ENCODE measurements around the gene PHLDB3. TPM values are rescaled to one million over a fixed set of nuclear protein-coding genes. Genes with fewer than 3 reads are reported as not detected.

The PHLDB3 gene
- total and polyA plus RNA-seq, 2 of the 13 experiments (the other 11 are each of a cell fraction or from before 2014, with no cell fraction given): 11.3 to 14.5 TPM

GRCh38 chr19:43532962-43533545, 28.5 kb upstream of the PHLDB3 start, which contains the start of gene ZNF575 (continued):
- no peak for TF ChIP-seq ZNF782 (CRISPR knock-in tag; IDR thresholded peaks at IDR 0.05; ENCODE audit: borderline replicate concordance)
- TF ChIP-seq, protein P1, sequence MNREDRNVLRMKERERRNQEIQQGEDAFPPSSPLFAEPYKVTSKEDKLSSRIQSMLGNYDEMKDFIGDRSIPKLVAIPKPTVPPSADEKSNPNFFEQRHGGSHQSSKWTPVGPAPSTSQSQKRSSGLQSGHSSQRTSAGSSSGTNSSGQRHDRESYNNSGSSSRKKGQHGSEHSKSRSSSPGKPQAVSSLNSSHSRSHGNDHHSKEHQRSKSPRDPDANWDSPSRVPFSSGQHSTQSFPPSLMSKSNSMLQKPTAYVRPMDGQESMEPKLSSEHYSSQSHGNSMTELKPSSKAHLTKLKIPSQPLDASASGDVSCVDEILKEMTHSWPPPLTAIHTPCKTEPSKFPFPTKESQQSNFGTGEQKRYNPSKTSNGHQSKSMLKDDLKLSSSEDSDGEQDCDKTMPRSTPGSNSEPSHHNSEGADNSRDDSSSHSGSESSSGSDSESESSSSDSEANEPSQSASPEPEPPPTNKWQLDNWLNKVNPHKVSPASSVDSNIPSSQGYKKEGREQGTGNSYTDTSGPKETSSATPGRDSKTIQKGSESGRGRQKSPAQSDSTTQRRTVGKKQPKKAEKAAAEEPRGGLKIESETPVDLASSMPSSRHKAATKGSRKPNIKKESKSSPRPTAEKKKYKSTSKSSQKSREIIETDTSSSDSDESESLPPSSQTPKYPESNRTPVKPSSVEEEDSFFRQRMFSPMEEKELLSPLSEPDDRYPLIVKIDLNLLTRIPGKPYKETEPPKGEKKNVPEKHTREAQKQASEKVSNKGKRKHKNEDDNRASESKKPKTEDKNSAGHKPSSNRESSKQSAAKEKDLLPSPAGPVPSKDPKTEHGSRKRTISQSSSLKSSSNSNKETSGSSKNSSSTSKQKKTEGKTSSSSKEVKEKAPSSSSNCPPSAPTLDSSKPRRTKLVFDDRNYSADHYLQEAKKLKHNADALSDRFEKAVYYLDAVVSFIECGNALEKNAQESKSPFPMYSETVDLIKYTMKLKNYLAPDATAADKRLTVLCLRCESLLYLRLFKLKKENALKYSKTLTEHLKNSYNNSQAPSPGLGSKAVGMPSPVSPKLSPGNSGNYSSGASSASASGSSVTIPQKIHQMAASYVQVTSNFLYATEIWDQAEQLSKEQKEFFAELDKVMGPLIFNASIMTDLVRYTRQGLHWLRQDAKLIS (CRISPR knock-in tag; IDR thresholded peaks at IDR 0.05): no peak
- no peak for TF ChIP-seq KDM3A (CRISPR knock-in tag; IDR thresholded peaks at IDR 0.05; ENCODE audit: low read depth)
- no peak for TF ChIP-seq THYN1 (CRISPR knock-in tag; IDR thresholded peaks at IDR 0.05; ENCODE audit: borderline replicate concordance, low read depth)
- TF ChIP-seq POLR2G (IDR thresholded peaks at IDR 0.05; ENCODE audit: low read depth, low read length): peak; percentile 38; the same call in 1 of the 2 replicates
- no peak for TF ChIP-seq PITX1 (CRISPR knock-in tag; IDR thresholded peaks at IDR 0.05)
- no peak for TF ChIP-seq BCL6 (CRISPR knock-in tag; IDR thresholded peaks at IDR 0.05)
- no peak for TF ChIP-seq MAFF (IDR thresholded peaks at IDR 0.05; ENCODE audit: low read depth, low read length)
- no peak for TF ChIP-seq ZSCAN5A (CRISPR knock-in tag; IDR thresholded peaks at IDR 0.05; ENCODE audit: borderline replicate concordance)
- no peak for TF ChIP-seq HNF4G (IDR thresholded peaks at IDR 0.05; ENCODE audit: borderline replicate concordance, low read depth, low read length)
- TF ChIP-seq HNF4G (CRISPR knock-in tag; IDR thresholded peaks at IDR 0.05; ENCODE audit: borderline replicate concordance, low read depth): no peak
- TF ChIP-seq ZNF577 (CRISPR knock-in tag; IDR thresholded peaks at IDR 0.05; ENCODE audit: borderline replicate concordance, low read depth): no peak
- no peak for TF ChIP-seq ZHX1 (CRISPR knock-in tag; IDR thresholded peaks at IDR 0.05; ENCODE audit: low read depth)
- no peak for TF ChIP-seq SNRNP70 (IDR thresholded peaks at IDR 0.05; ENCODE audit: low read depth, low read length)
- no peak for TF ChIP-seq RARA (CRISPR knock-in tag; IDR thresholded peaks at IDR 0.05)
- no peak for TF ChIP-seq MAZ (IDR thresholded peaks at IDR 0.05; ENCODE audit: borderline replicate concordance, low read depth, low read length)
- TF ChIP-seq MAZ (CRISPR knock-in tag; IDR thresholded peaks at IDR 0.05; ENCODE audit: low read depth): peak; percentile 53; the same call in 1 of the 2 replicates
- no peak for TF ChIP-seq CREM (IDR thresholded peaks at IDR 0.05)
- TF ChIP-seq CREM (CRISPR knock-in tag; IDR thresholded peaks at IDR 0.05): no peak
- no peak for TF ChIP-seq ZNF329 (CRISPR knock-in tag; IDR thresholded peaks at IDR 0.05; ENCODE audit: low read depth)
- no peak for TF ChIP-seq ZNF572 (CRISPR knock-in tag; IDR thresholded peaks at IDR 0.05)
- TF ChIP-seq ZBTB34 (CRISPR knock-in tag; IDR thresholded peaks at IDR 0.05): no peak
